Glomerular visceral epithelial cell (primary cell): ENCODE results near the gene IL10RA.
A peak's percentile ranks its signal among the peaks of the same experiment; 100 is the strongest.
"Not testable (repeated sequence)": the region's sequence is repeated elsewhere in the genome, so short reads cannot be mapped to it uniquely, and the experiment has no call there.

Experiments
- DNase-seq: peaks from one replicate; pipeline ENCODE4 v3.0.0-alpha.2; 2016; ENCODE audit errors: extremely low spot score

IL10RA gene

GRCh38 chr11:118007563-118008270, 21.5 kb downstream of the IL10RA start:
- DNase-seq, result not testable (repeated sequence)

GRCh38 chr11:118008271-118008911, 22.2 kb downstream of the IL10RA start:
- DNase-seq, result no peak

- DNase-seq, result no peak
Observed at GRCh38 chr11:118009864-118010737, 23.9 kb downstream of the IL10RA start.

- DNase-seq, result no peak
Observed at GRCh38 chr11:118010738-118011461, 24.7 kb downstream of the IL10RA start.

GRCh38 chr11:118012083-118012669, 26.0 kb downstream of the IL10RA start:
- DNase-seq, result peak; percentile 24

GRCh38 chr11:118014022-118014421, 27.8 kb downstream of the IL10RA start:
- no peak for DNase-seq

- no peak for DNase-seq
Observed at GRCh38 chr11:118015385-118015841, 29.2 kb downstream of the IL10RA start.

GRCh38 chr11:118016104-118016503, 29.9 kb downstream of the IL10RA start:
- DNase-seq, result no peak

- no peak for DNase-seq
Observed at GRCh38 chr11:118017111-118017510, 30.9 kb downstream of the IL10RA start.

GRCh38 chr11:118017631-118018315, 31.6 kb downstream of the IL10RA start:
- DNase-seq, result no peak

GRCh38 chr11:118018401-118018800, 32.2 kb downstream of the IL10RA start:
- no peak for DNase-seq

- DNase-seq, result no peak
Observed at GRCh38 chr11:118021146-118021545, 35.0 kb downstream of the IL10RA start.

- DNase-seq, result no peak
Observed at GRCh38 chr11:118027694-118028093, 41.5 kb downstream of the IL10RA start.

GRCh38 chr11:118028626-118029025, 42.4 kb downstream of the IL10RA start:
- DNase-seq, result no peak

- no peak for DNase-seq
Observed at GRCh38 chr11:118033443-118033842, 47.2 kb downstream of the IL10RA start.

- DNase-seq, result no peak
Observed at GRCh38 chr11:118042141-118042540, 55.9 kb downstream of the IL10RA start.

GRCh38 chr11:118042796-118043195, 56.6 kb downstream of the IL10RA start:
- DNase-seq, result no peak

- DNase-seq, result no peak
Observed at GRCh38 chr11:118045191-118045590, 59.0 kb downstream of the IL10RA start.

GRCh38 chr11:118046051-118046963, 60.1 kb downstream of the IL10RA start:
- no peak for DNase-seq
